MCF 10A (cell line): ENCODE results near the gene SURF1. TPM values are rescaled to one million over a fixed set of nuclear protein-coding genes. Genes with fewer than 3 reads are reported as not detected.
"Not testable (repeated sequence)": the region's sequence is repeated elsewhere in the genome, so short reads cannot be mapped to it uniquely, and the experiment has no call there.

ENCODE experiments used
- BruUV-seq: library from RNA; stranded (reverse); fragments of 400-500 nt; replicated peaks from 2 replicates; lab custom pipeline; 2021; lab: Mats Ljungman, UMichigan
- CTCF ChIA-PET: fragments of 300-600 bp; sonication (Branson Sonifier 250); formaldehyde crosslinking; extraction: SDS; loops from one replicate; lab custom pipeline; 2021; ENCODE audit warnings: antibody characterized with exemption, inconsistent platforms; lab: Yijun Ruan, JAX
- POLR2A ChIA-PET: fragments of 300-600, 350-650 bp; sonication (Branson Sonifier 250); formaldehyde crosslinking; extraction: SDS; loops from one replicate; lab custom pipeline; 2020; ENCODE audit warnings: antibody characterized with exemption, inconsistent platforms; lab: Yijun Ruan, JAX
- DNase-seq: peaks from one replicate; pipeline ENCODE4 v3.0.0-alpha.2; 2018; ENCODE audit not compliant: unreplicated experiment
- H3K27ac Mint-ChIP-seq: one replicate; pipeline ENCODE4 v1.8.0; 2022; ENCODE audit warnings: mild to moderate bottlenecking, low read depth, mixed read lengths; ENCODE audit not compliant: unreplicated experiment
- H3K27me3 Mint-ChIP-seq: one replicate; pipeline ENCODE4 v1.8.0; 2022; ENCODE audit warnings: mixed read lengths; ENCODE audit not compliant: insufficient read depth, unreplicated experiment
- H3K36me3 Mint-ChIP-seq: one replicate; pipeline ENCODE4 v1.8.0; 2022; ENCODE audit warnings: mild to moderate bottlenecking, moderate library complexity, mixed read lengths; ENCODE audit not compliant: insufficient read depth, unreplicated experiment
- H3K4me1 Mint-ChIP-seq: one replicate; pipeline ENCODE4 v1.8.0; 2022; ENCODE audit warnings: mixed read lengths; ENCODE audit not compliant: insufficient read depth, unreplicated experiment
- H3K4me3 Mint-ChIP-seq: one replicate; pipeline ENCODE4 v1.8.0; 2022; ENCODE audit warnings: mild to moderate bottlenecking, moderate library complexity, mixed read lengths; ENCODE audit not compliant: unreplicated experiment
- H3K9me3 Mint-ChIP-seq: one replicate; pipeline ENCODE4 v1.8.0; 2022; ENCODE audit warnings: mixed read lengths; ENCODE audit not compliant: unreplicated experiment
- CTCF ChIP-seq: fragments of 200-600 bp; IDR thresholded peaks from one replicate; pipeline ENCODE4 v1.8.0; 2022; ENCODE audit warnings: antibody characterized with exemption, mild to moderate bottlenecking; ENCODE audit not compliant: unreplicated experiment
- intact Hi-C: fragments of 100-400 bp; cut with micrococcal nuclease; formaldehyde crosslinking; loops from 2 replicates; pipeline ENCODE4 v1.14.1; 2022
- total RNA-seq: library from RNA; stranded (reverse); gene quantifications from 2 replicates; pipeline ENCODE4 v1.2.3, GENCODE V29; 2022

The SURF1 gene
- total RNA-seq, 1 experiment from 2014 or later, result 31.2 TPM

DNA sequence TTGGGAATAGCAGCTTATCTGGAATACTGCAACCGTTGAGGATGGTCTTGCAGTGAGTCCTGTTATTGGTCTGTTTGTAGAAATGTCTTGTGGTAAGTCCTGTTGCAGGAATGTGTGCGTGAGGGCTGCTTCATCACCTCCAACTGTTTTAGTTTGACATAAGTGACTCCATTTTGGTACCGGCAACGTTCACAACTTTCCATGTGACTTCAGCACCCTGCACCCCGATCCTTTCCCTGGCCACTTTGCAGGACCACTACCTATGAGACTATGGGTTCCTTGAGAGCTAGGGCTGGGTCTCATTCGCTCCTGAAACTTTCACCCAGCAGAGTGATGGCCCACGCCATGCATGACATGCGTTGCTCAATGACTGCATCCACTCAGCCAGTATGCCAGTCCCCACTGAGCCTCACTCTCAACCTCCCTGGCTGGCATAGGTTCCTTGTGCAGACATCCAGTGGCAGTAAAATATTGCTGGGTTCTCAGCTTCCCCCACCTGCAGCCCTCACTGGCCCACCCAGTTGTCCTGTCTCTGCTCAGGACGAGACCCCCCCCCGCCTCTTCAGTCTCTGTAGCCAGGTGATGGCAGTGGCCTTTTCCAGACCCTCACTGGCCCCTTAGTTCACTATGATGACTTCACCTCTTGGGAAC lies 28.3 kb downstream of the SURF1 start:
- Mint-ChIP-seq H3K4me1 (peaks cover 5% of the 10 kb centered on the region), H3K27ac (no peak overlapping the region), H3K4me3 (no peak overlapping the region), H3K36me3 (peaks cover 24% of the 10 kb centered on the region), H3K9me3 (no peaks in the 10 kb centered on the region), H3K27me3 (peaks cover 16% of the 10 kb centered on the region)
- ChIA-PET CTCF (interaction anchor here (0.6 to 1.6 kb wide), 2 partner anchors 141 to 159 kb away, joined by 3 to 10 read pairs; no protein-coding TSS in a partner anchor), POLR2A (interaction anchor here (0.6 to 1.0 kb wide), 2 partner anchors 112 to 150 kb away, joined by 3 to 4 read pairs; no protein-coding TSS in a partner anchor)
- TF ChIP-seq CTCF, result no peak
- intact Hi-C loops, result no loop called here
- no peak for DNase-seq
- no TSS peak for BruUV-seq

DNA sequence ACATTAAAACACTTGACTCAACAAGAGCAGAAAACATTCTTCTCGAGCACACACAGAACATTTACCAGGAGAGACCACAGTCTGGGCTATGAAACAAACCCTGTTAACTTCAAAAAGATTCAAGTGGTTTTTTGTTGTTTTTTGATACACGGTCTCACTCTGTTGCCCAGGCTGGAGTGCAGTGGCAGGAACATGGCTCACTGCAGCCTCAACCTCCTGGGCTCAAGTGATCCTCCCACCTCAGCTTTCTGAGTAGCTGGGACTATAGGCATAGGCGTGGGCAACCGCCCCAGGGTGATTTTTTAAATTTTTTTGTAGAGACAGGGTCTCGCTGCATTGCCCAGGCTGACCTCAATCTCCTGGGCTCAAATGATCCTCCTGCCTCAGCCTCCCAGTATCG lies 29.3 kb downstream of the SURF1 start:
- H3K4me1 Mint-ChIP-seq, POLR2A ChIA-PET, BruUV-seq, intact Hi-C loops, H3K27ac Mint-ChIP-seq, H3K4me3 Mint-ChIP-seq, H3K9me3 Mint-ChIP-seq, DNase-seq, CTCF ChIA-PET: not testable (repeated sequence)
- H3K27me3 Mint-ChIP-seq, result peaks cover 25% of the 10 kb centered on the region
- peaks cover 17% of the 10 kb centered on the region for H3K36me3 Mint-ChIP-seq

- Mint-ChIP-seq H3K36me3 (no peaks in the 10 kb centered on the region), H3K9me3 (no peaks in the 10 kb centered on the region), H3K4me3 (no peak overlapping the region), H3K27ac (no peak overlapping the region), H3K4me1 (peaks cover 4% of the 10 kb centered on the region), H3K27me3 (peaks cover 41% of the 10 kb centered on the region)
- no peak for DNase-seq
- no TSS peak for BruUV-seq
- CTCF ChIA-PET, result interaction anchor here (0.7 kb wide), 1 partner anchor 180 kb away, joined by 3 read pairs; no protein-coding TSS in a partner anchor
- no peak for TF ChIP-seq CTCF
- POLR2A ChIA-PET, result no interaction called here
- intact Hi-C loops, result no loop called here
These were observed 32.1 kb downstream of the SURF1 start for GRCh38 chr9:133323991-133324703.

GRCh38 chr9:133323211-133323610 lies 33.1 kb downstream of the SURF1 start:
- H3K9me3 Mint-ChIP-seq, result no peaks in the 10 kb centered on the region
- H3K4me1 Mint-ChIP-seq, result no peaks in the 10 kb centered on the region
- H3K27ac Mint-ChIP-seq, result no peak overlapping the region
- ChIA-PET POLR2A (no interaction called here), CTCF (no interaction called here)
- peaks cover 41% of the 10 kb centered on the region for H3K27me3 Mint-ChIP-seq
- intact Hi-C loops, result no loop called here
- BruUV-seq, result no TSS peak
- no peaks in the 10 kb centered on the region for H3K36me3 Mint-ChIP-seq
- no peak overlapping the region for H3K4me3 Mint-ChIP-seq
- DNase-seq, result no peak
- TF ChIP-seq CTCF, result no peak
